HEK293 (cell line): ENCODE data around the gene LAMA4.

Experiments used
- CTCF ChIA-PET: fragments of 350-600 bp; formaldehyde crosslinking; extraction: SDS; loops from one replicate; lab custom pipeline; 2021; ENCODE audit warnings: antibody characterized with exemption; lab: Yijun Ruan, JAX
- POLR2A ChIA-PET: fragments of 300-600 bp; formaldehyde crosslinking; extraction: SDS; loops from one replicate; lab custom pipeline; 2020; ENCODE audit warnings: antibody characterized with exemption, inconsistent platforms; lab: Yijun Ruan, JAX
- H3K27ac ChIP-seq: fragments of 200-500 bp; sonication (Bioruptor generic); 2 replicates; pipeline ENCODE4 v1.5.1; 2014; ENCODE audit warnings: low read depth, low read length, control low read depth, inconsistent platforms; ENCODE audit errors: extremely low read depth
- H3K36me3 ChIP-seq, 2 experiments: fragments of 200-500 bp in 1 of 2; sonication (Bioruptor generic) in 1 of 2; 1 replicate in 1 of 2; 2 replicates in 1 of 2; pipeline ENCODE4 v1.5.1; 2014 to 2017; ENCODE audit warnings: inconsistent platforms in 2 of 2, low read length in 2 of 2; ENCODE audit not compliant: control insufficient read depth in 2 of 2, insufficient read depth in 1 of 2
- H3K4me1 ChIP-seq: fragments of 200-500 bp; sonication (Bioruptor generic); 2 replicates; pipeline ENCODE4 v1.5.1; 2014; ENCODE audit warnings: mild to moderate bottlenecking, low read length, inconsistent platforms; ENCODE audit not compliant: control insufficient read depth, insufficient read depth
- H3K4me3 ChIP-seq: 2 replicates; pipeline ENCODE4 v1.5.1; 2011; ENCODE audit warnings: low read depth, mild to moderate bottlenecking, control low read depth, low read length, moderate library complexity
- H3K9me3 ChIP-seq: fragments of 200-500 bp; sonication (Bioruptor generic); 2 replicates; pipeline ENCODE4 v1.5.1; 2014; ENCODE audit warnings: low read depth, low read length, inconsistent platforms; ENCODE audit not compliant: control insufficient read depth, insufficient read depth
- BCL11B ChIP-seq: fragments of 450-650 bp; formaldehyde crosslinking; IDR thresholded peaks from 2 replicates; pipeline ENCODE4 v1.5.1; 2016; ENCODE audit warnings: low read depth, missing biosample characterization, missing genetic modification characterization
- CTCF ChIP-seq: fragments of 450-650 bp; formaldehyde crosslinking; IDR thresholded peaks from 2 replicates; pipeline ENCODE4 v1.5.1; 2016; ENCODE audit warnings: missing biosample characterization, missing genetic modification characterization
- GLIS2 ChIP-seq: fragments of 450-650 bp; formaldehyde crosslinking; IDR thresholded peaks from 2 replicates; pipeline ENCODE4 v1.5.1; 2016; ENCODE audit warnings: missing biosample characterization, missing genetic modification characterization
- KLF9 ChIP-seq: fragments of 450-650 bp; formaldehyde crosslinking; IDR thresholded peaks from 2 replicates; pipeline ENCODE4 v1.5.1; 2016; ENCODE audit warnings: missing biosample characterization, missing genetic modification characterization, low read depth
- MEIS1 ChIP-seq: sonication (generic); formaldehyde crosslinking; IDR thresholded peaks from 2 replicates; pipeline ENCODE4 v1.8.1; 2022; ENCODE audit warnings: missing genetic modification reagents, mild to moderate bottlenecking, borderline replicate concordance
- PRDM10 ChIP-seq: fragments of 450-650 bp; formaldehyde crosslinking; IDR thresholded peaks from 2 replicates; pipeline ENCODE4 v1.5.1; 2016; ENCODE audit warnings: missing biosample characterization, missing genetic modification characterization
- WT1 ChIP-seq: fragments of 450-650 bp; formaldehyde crosslinking; IDR thresholded peaks from 2 replicates; pipeline ENCODE4 v1.5.1; 2016; ENCODE audit warnings: missing biosample characterization, missing genetic modification characterization
- ZBTB1 ChIP-seq: fragments of 450-650 bp; formaldehyde crosslinking; IDR thresholded peaks from 2 replicates; pipeline ENCODE4 v1.5.1; 2016; ENCODE audit warnings: missing biosample characterization, missing genetic modification characterization
- ZBTB20 ChIP-seq: fragments of 450-650 bp; formaldehyde crosslinking; IDR thresholded peaks from 2 replicates; pipeline ENCODE4 v1.5.1; 2016; ENCODE audit warnings: missing biosample characterization, missing genetic modification characterization
- ZBTB7A ChIP-seq: fragments of 450-650 bp; formaldehyde crosslinking; IDR thresholded peaks from 2 replicates; pipeline ENCODE4 v1.5.1; 2016; ENCODE audit warnings: low read depth, missing biosample characterization, missing genetic modification characterization
- ZFP37 ChIP-seq: fragments of 450-650 bp; formaldehyde crosslinking; IDR thresholded peaks from 2 replicates; pipeline ENCODE4 v1.5.1; 2016; ENCODE audit warnings: missing biosample characterization, missing genetic modification characterization
- ZNF2 ChIP-seq: fragments of 450-650 bp; formaldehyde crosslinking; IDR thresholded peaks from 2 replicates; pipeline ENCODE4 v1.5.1; 2016; ENCODE audit warnings: missing biosample characterization, missing genetic modification characterization
- ZNF211 ChIP-seq: fragments of 450-650 bp; formaldehyde crosslinking; IDR thresholded peaks from 2 replicates; pipeline ENCODE4 v1.5.1; 2016; ENCODE audit warnings: low read depth, missing biosample characterization, missing genetic modification characterization
- ZNF223 ChIP-seq: fragments of 450-650 bp; formaldehyde crosslinking; IDR thresholded peaks from 2 replicates; pipeline ENCODE4 v1.5.1; 2016; ENCODE audit warnings: missing biosample characterization, missing genetic modification characterization
- ZNF354C ChIP-seq: fragments of 450-650 bp; formaldehyde crosslinking; IDR thresholded peaks from 2 replicates; pipeline ENCODE4 v1.5.1; 2016; ENCODE audit warnings: missing biosample characterization, missing genetic modification characterization, low read depth, borderline replicate concordance
- ZNF398 ChIP-seq: fragments of 450-650 bp; formaldehyde crosslinking; IDR thresholded peaks from 2 replicates; pipeline ENCODE4 v1.5.1; 2017; ENCODE audit warnings: missing biosample characterization, missing genetic modification characterization
- ZNF473 ChIP-seq: fragments of 450-650 bp; formaldehyde crosslinking; IDR thresholded peaks from 2 replicates; pipeline ENCODE4 v1.5.1; 2017; ENCODE audit warnings: missing biosample characterization, missing genetic modification characterization
- ZNF544 ChIP-seq: fragments of 450-650 bp; formaldehyde crosslinking; IDR thresholded peaks from 2 replicates; pipeline ENCODE4 v1.5.0; 2017; ENCODE audit warnings: missing biosample characterization, missing genetic modification characterization
- ZNF548 ChIP-seq: fragments of 450-650 bp; formaldehyde crosslinking; IDR thresholded peaks from 2 replicates; pipeline ENCODE4 v1.5.1; 2016; ENCODE audit warnings: missing biosample characterization, missing genetic modification characterization
- ZNF558 ChIP-seq: fragments of 450-650 bp; formaldehyde crosslinking; IDR thresholded peaks from 2 replicates; pipeline ENCODE4 v1.5.1; 2016; ENCODE audit warnings: missing biosample characterization, missing genetic modification characterization
- ZNF561 ChIP-seq: fragments of 450-650 bp; IDR thresholded peaks from 2 replicates; pipeline ENCODE4 v1.5.1; 2018; ENCODE audit warnings: missing biosample characterization, missing genetic modification characterization, borderline replicate concordance
- ZNF830 ChIP-seq: fragments of 450-650 bp; IDR thresholded peaks from 2 replicates; pipeline ENCODE4 v1.5.0; 2018; ENCODE audit warnings: missing biosample characterization, missing genetic modification characterization, low read depth, mild to moderate bottlenecking, moderate library complexity
- ZSCAN30 ChIP-seq: fragments of 450-650 bp; IDR thresholded peaks from 2 replicates; pipeline ENCODE4 v1.5.1; 2018; ENCODE audit warnings: missing biosample characterization, mild to moderate bottlenecking, missing genetic modification characterization, moderate library complexity

Gene LAMA4

GRCh38 chr6:112194511-112194910 is 59.9 kb downstream of the LAMA4 start:
- CTCF ChIA-PET, result interaction anchor here (0.7 to 3.1 kb wide), 5 partner anchors 14 to 117 kb away, joined by 3 to 14 read pairs (median 4); no protein-coding TSS in a partner anchor
- Histone ChIP-seq H3K4me3 (no peak overlapping the region), H3K9me3 (no peaks in the 10 kb centered on the region), H3K4me1 (peaks cover 7% of the 10 kb centered on the region), H3K27ac (no peak overlapping the region), H3K36me3 (no peaks in the 10 kb centered on the region)
- POLR2A ChIA-PET, result no interaction called here
- no peak for TF ChIP-seq WT1 (tag by site-specific recombination)
- no peak for TF ChIP-seq BCL11B (tag by site-specific recombination)
- no peak for TF ChIP-seq GLIS2 (tag by site-specific recombination)
- TF ChIP-seq ZNF548 (tag by site-specific recombination), result no peak
- TF ChIP-seq ZNF211 (tag by site-specific recombination), result no peak
- no peak for TF ChIP-seq CTCF (tag by site-specific recombination)
- TF ChIP-seq ZBTB20 (tag by site-specific recombination), result no peak
- no peak for TF ChIP-seq ZNF354C (tag by site-specific recombination)
- TF ChIP-seq ZNF398, result no peak
- TF ChIP-seq ZNF473, result no peak
- no peak for TF ChIP-seq ZBTB1

- Histone ChIP-seq H3K4me1 (peaks cover 13% of the 10 kb centered on the region), H3K9me3 (no peaks in the 10 kb centered on the region), H3K4me3 (no peak overlapping the region), H3K27ac (no peak overlapping the region), H3K36me3 (no peaks in the 10 kb centered on the region)
- TF ChIP-seq ZNF398 (no peak), MEIS1 (CRISPR knock-in tag) (no peak), ZBTB7A (tag by site-specific recombination) (no peak), ZFP37 (tag by site-specific recombination) (no peak), ZNF2 (tag by site-specific recombination) (no peak), ZSCAN30 (tag by site-specific recombination) (no peak)
- ChIA-PET POLR2A (no interaction called here), CTCF (interaction anchor here (0.9 to 1.4 kb wide), 2 partner anchors 13 to 50 kb away, joined by 3 to 16 read pairs; no protein-coding TSS in a partner anchor)
Measured at GRCh38 chr6:112193535-112194051, 60.8 kb downstream of the LAMA4 start.

- POLR2A ChIA-PET, result no interaction called here
- peaks cover 16% of the 10 kb centered on the region for H3K4me1 ChIP-seq
- CTCF ChIA-PET, result interaction anchor here (1.4 kb wide), 1 partner anchor 12 kb away, joined by 16 read pairs; no protein-coding TSS in a partner anchor
- H3K4me3 ChIP-seq, result no peak overlapping the region
- no peaks in the 10 kb centered on the region for H3K36me3 ChIP-seq
- H3K27ac ChIP-seq, result no peak overlapping the region
- no peaks in the 10 kb centered on the region for H3K9me3 ChIP-seq
- TF ChIP-seq ZNF561 (no peak), ZNF223 (tag by site-specific recombination) (no peak), PRDM10 (tag by site-specific recombination) (no peak), ZNF830 (no peak), ZNF558 (tag by site-specific recombination) (no peak), KLF9 (no peak), ZNF544 (tag by site-specific recombination) (no peak)
Measured at GRCh38 chr6:112193117-112193516, 61.2 kb downstream of the LAMA4 start.
